Neural cell (in vitro differentiated cells): Measurements from ENCODE around the gene TBCB. TPM values are rescaled to one million over a fixed set of nuclear protein-coding genes. Genes with fewer than 3 reads are reported as not detected.

Source experiments
- H2AFZ ChIP-seq: fragments of 200-600, 300-800 bp; sonication (generic), shearing (Covaris generic); 2 replicates; pipeline ENCODE4 v1.6.0; 2014; ENCODE audit warnings: low read depth, mild to moderate bottlenecking, antibody characterized with exemption, low read length, moderate library complexity
- H3F3A ChIP-seq: fragments of 200-600 bp; shearing (Covaris generic); 2 replicates; pipeline ENCODE4 v1.6.1; 2016; ENCODE audit warnings: mild to moderate bottlenecking, moderate library complexity, mixed read lengths, antibody characterized with exemption, low read length; ENCODE audit not compliant: insufficient read depth, poor library complexity, severe bottlenecking
- H3K27ac ChIP-seq: fragments of 200-600, 300-800 bp; sonication (generic), shearing (Covaris generic); 2 replicates; pipeline ENCODE4 v1.5.1; 2014; ENCODE audit warnings: mild to moderate bottlenecking, low read length, moderate library complexity
- H3K27me3 ChIP-seq: fragments of 300-800, 200-600 bp; sonication (generic), shearing (Covaris generic); 2 replicates; pipeline ENCODE4 v1.6.0; 2014; ENCODE audit warnings: mild to moderate bottlenecking, low read depth, low read length, moderate library complexity; ENCODE audit not compliant: insufficient read depth
- H3K36me3 ChIP-seq: fragments of 300-800, 200-600 bp; sonication (generic), shearing (Covaris generic); 2 replicates; pipeline ENCODE4 v1.5.1; 2014; ENCODE audit warnings: mild to moderate bottlenecking, antibody characterized with exemption, low read length, moderate library complexity; ENCODE audit not compliant: insufficient read depth
- H3K4me2 ChIP-seq: fragments of 300-800, 200-600 bp; sonication (generic), shearing (Covaris generic); 2 replicates; pipeline ENCODE4 v1.6.0; 2014; ENCODE audit warnings: mild to moderate bottlenecking, low read length
- H3K4me3 ChIP-seq: fragments of 300-800, 200-600 bp; sonication (generic), shearing (Covaris generic); 2 replicates; pipeline ENCODE4 v1.5.1; 2014; ENCODE audit warnings: mild to moderate bottlenecking, low read length, moderate library complexity
- H3K79me2 ChIP-seq: fragments of 200-600 bp; shearing (Covaris generic); replicated peaks from 2 replicates; pipeline ENCODE4 v1.6.0; 2014; ENCODE audit warnings: mild to moderate bottlenecking, low read length, moderate library complexity; ENCODE audit not compliant: insufficient read depth
- H3K9ac ChIP-seq: fragments of 300-800, 200-600 bp; sonication (generic), shearing (Covaris generic); 2 replicates; pipeline ENCODE4 v1.6.1; 2016; ENCODE audit warnings: mild to moderate bottlenecking, low read length, mixed read lengths
- H3K9me2 ChIP-seq: fragments of 200-600 bp; shearing (Covaris generic); 2 replicates; pipeline ENCODE4 v1.6.1; 2016; ENCODE audit warnings: mild to moderate bottlenecking, low read length, mixed read lengths; ENCODE audit not compliant: insufficient read depth
- H3K9me3 ChIP-seq: fragments of 200-600, 300-800 bp; sonication (generic), shearing (Covaris generic); 2 replicates; pipeline ENCODE4 v1.6.1; 2016; ENCODE audit warnings: mild to moderate bottlenecking, mixed run types, low read length, moderate library complexity, mixed read lengths
- H4K20me1 ChIP-seq: fragments of 200-600 bp; shearing (Covaris generic); 2 replicates; pipeline ENCODE4 v1.6.1; 2016; ENCODE audit warnings: mild to moderate bottlenecking, mixed run types; ENCODE audit not compliant: insufficient read depth
- EP300 ChIP-seq: fragments of 450-650 bp; conservative IDR thresholded peaks from 2 replicates; pipeline ENCODE4 v1.6.1; 2014; ENCODE audit warnings: antibody characterized with exemption, mild to moderate bottlenecking, moderate library complexity; ENCODE audit not compliant: poor library complexity, severe bottlenecking
- EZH2 ChIP-seq: fragments of 200-600, 300-800 bp; shearing (Covaris generic), sonication (generic); IDR thresholded peaks from 2 replicates; pipeline ENCODE4 v1.6.1; 2014; ENCODE audit warnings: antibody characterized with exemption, low read length, borderline replicate concordance, mild to moderate bottlenecking; ENCODE audit not compliant: insufficient read depth, poor library complexity, severe bottlenecking
- MXI1 ChIP-seq: fragments of 450-650 bp; conservative IDR thresholded peaks from 2 replicates; pipeline ENCODE4 v1.6.1; 2014; ENCODE audit warnings: antibody characterized with exemption, mild to moderate bottlenecking; ENCODE audit not compliant: poor library complexity, severe bottlenecking
- POLR2AphosphoS5 ChIP-seq: IDR thresholded peaks from 2 replicates; pipeline ENCODE4 v1.6.1; 2012
- RAD21 ChIP-seq: fragments of 450-650 bp; conservative IDR thresholded peaks from 2 replicates; pipeline ENCODE4 v1.6.1; 2014; ENCODE audit warnings: antibody characterized with exemption, mild to moderate bottlenecking, moderate library complexity
- SMC3 ChIP-seq: fragments of 450-650 bp; conservative IDR thresholded peaks from 2 replicates; pipeline ENCODE4 v1.6.1; 2014; ENCODE audit warnings: antibody characterized with exemption, mild to moderate bottlenecking, moderate library complexity; ENCODE audit not compliant: poor library complexity
- TAF1 ChIP-seq: IDR thresholded peaks from 2 replicates; pipeline ENCODE4 v1.6.1; 2012; ENCODE audit warnings: low read depth
- polyA plus RNA-seq: library from polyadenylated mRNA; depleted of rRNA; stranded (reverse); fragments of >200 nt; gene quantifications from 2 replicates; pipeline ENCODE4 v1.2.3, GENCODE V29; 2014
- TF ChIP-seq, protein P1 (sequence below): IDR thresholded peaks from 2 replicates; pipeline ENCODE4 v1.6.1; 2012; ENCODE audit warnings: borderline replicate concordance
- TF ChIP-seq, protein P2 (sequence below): fragments of 450-650 bp; IDR thresholded peaks from 2 replicates; pipeline ENCODE4 v1.5.1; 2014; ENCODE audit warnings: antibody characterized with exemption, mild to moderate bottlenecking, moderate library complexity; ENCODE audit not compliant: poor library complexity, severe bottlenecking

TBCB gene
- polyA plus RNA-seq, 1 donor from 2014 or later, result 640 TPM

DNA sequence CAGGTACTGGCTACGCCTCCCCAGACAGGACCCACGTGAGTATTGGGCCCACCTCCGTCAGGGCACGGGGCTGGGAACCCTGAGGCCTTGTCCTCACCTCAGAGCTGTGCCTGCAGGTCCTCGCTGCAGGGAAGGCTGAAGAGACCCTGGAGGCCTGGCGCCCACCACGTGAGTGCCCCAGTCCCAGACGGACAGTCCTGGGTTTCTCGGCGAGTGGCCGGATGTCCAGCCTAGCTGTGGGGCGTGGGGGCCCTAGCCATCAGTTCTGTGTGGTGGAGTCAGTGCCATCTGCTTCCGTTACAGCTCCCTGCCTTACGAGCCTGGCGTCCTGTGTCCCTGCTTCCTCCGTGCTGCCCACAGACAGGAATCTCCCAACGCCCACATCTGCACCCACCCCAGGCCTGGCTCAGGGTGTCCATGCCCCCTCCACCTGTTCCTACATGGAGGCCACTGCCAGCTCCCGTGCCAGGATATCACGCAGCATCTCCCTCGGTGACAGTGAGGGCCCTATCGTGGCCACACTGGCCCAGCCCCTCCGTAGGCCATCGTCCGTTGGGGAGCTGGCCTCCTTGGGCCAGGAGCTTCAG lies 12.1 kb upstream of the TBCB start:
- H2AFZ ChIP-seq, result no peak overlapping the region
- TF ChIP-seq POLR2AphosphoS5 (no peak), TAF1 (no peak), EZH2 (no peak), EP300 (no peak), SMC3 (no peak), MXI1 (no peak), RAD21 (no peak)
- TF ChIP-seq, protein P1, sequence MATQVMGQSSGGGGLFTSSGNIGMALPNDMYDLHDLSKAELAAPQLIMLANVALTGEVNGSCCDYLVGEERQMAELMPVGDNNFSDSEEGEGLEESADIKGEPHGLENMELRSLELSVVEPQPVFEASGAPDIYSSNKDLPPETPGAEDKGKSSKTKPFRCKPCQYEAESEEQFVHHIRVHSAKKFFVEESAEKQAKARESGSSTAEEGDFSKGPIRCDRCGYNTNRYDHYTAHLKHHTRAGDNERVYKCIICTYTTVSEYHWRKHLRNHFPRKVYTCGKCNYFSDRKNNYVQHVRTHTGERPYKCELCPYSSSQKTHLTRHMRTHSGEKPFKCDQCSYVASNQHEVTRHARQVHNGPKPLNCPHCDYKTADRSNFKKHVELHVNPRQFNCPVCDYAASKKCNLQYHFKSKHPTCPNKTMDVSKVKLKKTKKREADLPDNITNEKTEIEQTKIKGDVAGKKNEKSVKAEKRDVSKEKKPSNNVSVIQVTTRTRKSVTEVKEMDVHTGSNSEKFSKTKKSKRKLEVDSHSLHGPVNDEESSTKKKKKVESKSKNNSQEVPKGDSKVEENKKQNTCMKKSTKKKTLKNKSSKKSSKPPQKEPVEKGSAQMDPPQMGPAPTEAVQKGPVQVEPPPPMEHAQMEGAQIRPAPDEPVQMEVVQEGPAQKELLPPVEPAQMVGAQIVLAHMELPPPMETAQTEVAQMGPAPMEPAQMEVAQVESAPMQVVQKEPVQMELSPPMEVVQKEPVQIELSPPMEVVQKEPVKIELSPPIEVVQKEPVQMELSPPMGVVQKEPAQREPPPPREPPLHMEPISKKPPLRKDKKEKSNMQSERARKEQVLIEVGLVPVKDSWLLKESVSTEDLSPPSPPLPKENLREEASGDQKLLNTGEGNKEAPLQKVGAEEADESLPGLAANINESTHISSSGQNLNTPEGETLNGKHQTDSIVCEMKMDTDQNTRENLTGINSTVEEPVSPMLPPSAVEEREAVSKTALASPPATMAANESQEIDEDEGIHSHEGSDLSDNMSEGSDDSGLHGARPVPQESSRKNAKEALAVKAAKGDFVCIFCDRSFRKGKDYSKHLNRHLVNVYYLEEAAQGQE, result no peak
- TF ChIP-seq, protein P2, sequence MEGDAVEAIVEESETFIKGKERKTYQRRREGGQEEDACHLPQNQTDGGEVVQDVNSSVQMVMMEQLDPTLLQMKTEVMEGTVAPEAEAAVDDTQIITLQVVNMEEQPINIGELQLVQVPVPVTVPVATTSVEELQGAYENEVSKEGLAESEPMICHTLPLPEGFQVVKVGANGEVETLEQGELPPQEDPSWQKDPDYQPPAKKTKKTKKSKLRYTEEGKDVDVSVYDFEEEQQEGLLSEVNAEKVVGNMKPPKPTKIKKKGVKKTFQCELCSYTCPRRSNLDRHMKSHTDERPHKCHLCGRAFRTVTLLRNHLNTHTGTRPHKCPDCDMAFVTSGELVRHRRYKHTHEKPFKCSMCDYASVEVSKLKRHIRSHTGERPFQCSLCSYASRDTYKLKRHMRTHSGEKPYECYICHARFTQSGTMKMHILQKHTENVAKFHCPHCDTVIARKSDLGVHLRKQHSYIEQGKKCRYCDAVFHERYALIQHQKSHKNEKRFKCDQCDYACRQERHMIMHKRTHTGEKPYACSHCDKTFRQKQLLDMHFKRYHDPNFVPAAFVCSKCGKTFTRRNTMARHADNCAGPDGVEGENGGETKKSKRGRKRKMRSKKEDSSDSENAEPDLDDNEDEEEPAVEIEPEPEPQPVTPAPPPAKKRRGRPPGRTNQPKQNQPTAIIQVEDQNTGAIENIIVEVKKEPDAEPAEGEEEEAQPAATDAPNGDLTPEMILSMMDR, result no peak
- H3K9ac ChIP-seq, result no peak overlapping the region
- H3K4me2 ChIP-seq, result no peak overlapping the region
- no peaks in the 10 kb centered on the region for H3K79me2 ChIP-seq
- H3F3A ChIP-seq, result no peaks in the 10 kb centered on the region
- no peaks in the 10 kb centered on the region for H3K9me2 ChIP-seq
- H3K27ac ChIP-seq, result no peak overlapping the region
- H3K36me3 ChIP-seq, result no peaks in the 10 kb centered on the region
- H3K27me3 ChIP-seq, result no peaks in the 10 kb centered on the region
- no peaks in the 10 kb centered on the region for H4K20me1 ChIP-seq
- H3K4me3 ChIP-seq, result no peak overlapping the region
- H3K9me3 ChIP-seq, result no peaks in the 10 kb centered on the region

GRCh38 chr19:36103842-36104552 lies 11.3 kb upstream of the TBCB start:
- Histone ChIP-seq H4K20me1 (no peaks in the 10 kb centered on the region), H2AFZ (no peak overlapping the region)

More at GRCh38 chr19:36103842-36104552, 11.3 kb upstream of the TBCB start:
- H3K27ac ChIP-seq, result no peak overlapping the region
- TF ChIP-seq SMC3 (no peak), POLR2AphosphoS5 (no peak), EP300 (no peak), MXI1 (no peak), RAD21 (no peak), TAF1 (no peak), EZH2 (no peak)
- TF ChIP-seq, protein P2, result no peak
- TF ChIP-seq, protein P1, result no peak
- no peak overlapping the region for H3K4me2 ChIP-seq
- no peaks in the 10 kb centered on the region for H3K79me2 ChIP-seq
- H3K27me3 ChIP-seq, result no peaks in the 10 kb centered on the region
- no peak overlapping the region for H3K4me3 ChIP-seq
- H3K9ac ChIP-seq, result no peak overlapping the region
- no peaks in the 10 kb centered on the region for H3K9me2 ChIP-seq
- no peaks in the 10 kb centered on the region for H3K36me3 ChIP-seq
- H3F3A ChIP-seq, result no peaks in the 10 kb centered on the region
- H3K9me3 ChIP-seq, result no peaks in the 10 kb centered on the region
